Right lobe of liver (tissue), 4 donors: ENCODE measurements around the gene PTBP3.

Experiments used
- CTCF ChIP-seq, 4 donors: fragments of 200-600 bp in 3 of 4; fragments of 450-650 bp in 1 of 4; IDR thresholded peaks; one replicate each; pipeline versions ENCODE4 v1.5.1 to v1.8.0; 2016 to 2022; ENCODE audit warnings: antibody characterized with exemption in 4 of 4, mild to moderate bottlenecking in 2 of 4
- POLR2A ChIP-seq: fragments of 450-650 bp; IDR thresholded peaks from one replicate; pipeline ENCODE4 v1.6.1; 2017; ENCODE audit warnings: antibody characterized with exemption, mild to moderate bottlenecking
- donor health status: DM: no; HTN: no; CAD: no.
- donor health status: DM: no; HTN: no; CAD: no.
- donor health status: DM: no; HTN: yes; CAD: no.

DNA sequence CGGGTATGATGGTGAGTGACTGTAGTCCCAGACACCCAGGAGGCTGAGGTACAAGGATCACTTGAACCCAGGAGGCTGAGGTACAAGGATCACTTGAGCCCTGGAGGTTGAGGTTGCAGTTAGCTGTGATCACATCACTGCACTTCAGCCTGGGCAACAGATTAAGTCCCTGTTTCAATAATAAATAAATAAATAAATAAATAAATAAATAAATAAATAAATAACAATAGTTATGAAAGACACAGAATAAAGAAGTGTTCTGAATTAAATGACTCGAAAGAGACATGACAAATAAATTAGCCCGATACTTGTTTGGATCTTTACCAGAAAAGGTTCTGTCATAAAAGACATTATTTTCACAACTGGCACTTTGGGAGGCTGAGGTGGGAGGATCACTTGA, 86.3 kb downstream of the PTBP3 start:
- TF ChIP-seq CTCF (IDR thresholded peaks at IDR 0.05) (no peak), POLR2A (no peak)
